Activated CD4-positive, alpha-beta T cell treated with anti-CD3 and anti-CD28 coated beads, Interleukin-2, amount 10 ng/mL, durations not matched to agents 7 days and 5 days (primary cell): Measurements from ENCODE around the gene NLGN1. TPM values are rescaled to one million over a fixed set of nuclear protein-coding genes. Genes with fewer than 3 reads are reported as not detected.
"Not testable (repeated sequence)": the region's sequence is repeated elsewhere in the genome, so short reads cannot be mapped to it uniquely, and the experiment has no call there.

Experiments
- CTCF ChIA-PET: fragments of 350-600 bp; sonication (Branson Sonifier 250); formaldehyde crosslinking; loops from one replicate; lab custom pipeline; 2021; ENCODE audit warnings: antibody characterized with exemption; lab: Charles Lee
- POLR2A ChIA-PET: fragments of 350-600 bp; sonication (Branson Sonifier 250); formaldehyde crosslinking; loops from one replicate; lab custom pipeline; 2021; ENCODE audit warnings: antibody characterized with exemption; lab: Charles Lee
- DNase-seq: peaks from one replicate; pipeline ENCODE4 v3.0.0-alpha.2; 2020
- H3K27ac Mint-ChIP-seq: one replicate; pipeline ENCODE4 v1.8.0; 2021; ENCODE audit warnings: mild to moderate bottlenecking, moderate library complexity, mixed read lengths
- H3K27me3 Mint-ChIP-seq: one replicate; pipeline ENCODE4 v1.8.0; 2021; ENCODE audit warnings: mixed read lengths
- H3K36me3 Mint-ChIP-seq: one replicate; pipeline ENCODE4 v1.8.0; 2021; ENCODE audit warnings: low read depth, mixed read lengths
- H3K4me1 Mint-ChIP-seq: one replicate; pipeline ENCODE4 v1.8.0; 2021; ENCODE audit warnings: mixed read lengths
- H3K4me3 Mint-ChIP-seq: one replicate; pipeline ENCODE4 v1.8.0; 2021; ENCODE audit warnings: mild to moderate bottlenecking, moderate library complexity, mixed read lengths
- H3K9me3 Mint-ChIP-seq: one replicate; pipeline ENCODE4 v1.8.0; 2021; ENCODE audit warnings: mixed read lengths
- total RNA-seq, 2 experiments: library from RNA; stranded (reverse); gene quantifications; one replicate each; pipeline ENCODE4 v1.2.3, GENCODE V29; 2021

The NLGN1 gene
- total RNA-seq, 2 experiments from 2014 or later: not detected

GRCh38 chr3:173588556-173588955 lies 191.0 kb downstream of the NLGN1 start:
- ChIA-PET CTCF (no interaction called here), POLR2A (no interaction called here)
- Mint-ChIP-seq H3K4me1 (peaks cover 6% of the 10 kb centered on the region), H3K36me3 (no peaks in the 10 kb centered on the region), H3K27ac (no peak overlapping the region), H3K9me3 (no peaks in the 10 kb centered on the region), H3K4me3 (no peak overlapping the region), H3K27me3 (peaks cover 21% of the 10 kb centered on the region)
- no peak for DNase-seq

- CTCF ChIA-PET: no interaction called here
- no peak overlapping the region for H3K4me3 Mint-ChIP-seq
These were observed 191.6 kb downstream of the NLGN1 start for GRCh38 chr3:173589116-173589515.

GRCh38 chr3:173591401-173591800 lies 193.9 kb downstream of the NLGN1 start:
- Mint-ChIP-seq H3K9me3 (no peaks in the 10 kb centered on the region), H3K27ac (no peak overlapping the region), H3K4me1 (no peaks in the 10 kb centered on the region), H3K4me3 (no peak overlapping the region), H3K36me3 (no peaks in the 10 kb centered on the region), H3K27me3 (peaks cover under 1% of the 10 kb centered on the region)
- ChIA-PET CTCF (no interaction called here), POLR2A (no interaction called here)
- no peak for DNase-seq

More at GRCh38 chr3:173589116-173589515, 191.6 kb downstream of the NLGN1 start:
- Mint-ChIP-seq H3K36me3 (no peaks in the 10 kb centered on the region), H3K9me3 (no peaks in the 10 kb centered on the region), H3K27me3 (peaks cover 17% of the 10 kb centered on the region), H3K4me1 (peaks cover 6% of the 10 kb centered on the region), H3K27ac (no peak overlapping the region)
- POLR2A ChIA-PET: no interaction called here
- no peak for DNase-seq

DNA sequence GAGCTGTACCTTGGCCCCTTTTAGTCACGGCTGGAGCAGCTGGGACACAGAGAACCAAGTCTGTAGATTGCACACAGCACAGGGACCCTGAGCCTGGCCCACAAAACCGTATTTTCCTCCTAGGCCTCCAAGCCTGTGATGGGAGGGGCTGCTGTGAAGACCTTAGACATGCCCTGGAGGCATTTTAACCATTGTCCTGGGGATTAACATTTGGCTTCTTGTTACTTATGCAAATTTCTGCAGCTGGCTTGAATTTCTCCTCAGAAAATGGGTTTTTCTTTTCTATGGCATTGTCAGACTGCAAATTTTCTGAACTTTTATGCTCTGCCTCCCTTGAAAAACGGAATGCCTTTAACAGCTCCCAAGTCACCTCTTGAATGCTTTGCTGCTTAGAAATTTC lies 197.3 kb downstream of the NLGN1 start:
- H3K4me1 Mint-ChIP-seq, H3K9me3 Mint-ChIP-seq, H3K27me3 Mint-ChIP-seq, DNase-seq, H3K4me3 Mint-ChIP-seq, H3K27ac Mint-ChIP-seq, POLR2A ChIA-PET, CTCF ChIA-PET, H3K36me3 Mint-ChIP-seq: not testable (repeated sequence)

DNA sequence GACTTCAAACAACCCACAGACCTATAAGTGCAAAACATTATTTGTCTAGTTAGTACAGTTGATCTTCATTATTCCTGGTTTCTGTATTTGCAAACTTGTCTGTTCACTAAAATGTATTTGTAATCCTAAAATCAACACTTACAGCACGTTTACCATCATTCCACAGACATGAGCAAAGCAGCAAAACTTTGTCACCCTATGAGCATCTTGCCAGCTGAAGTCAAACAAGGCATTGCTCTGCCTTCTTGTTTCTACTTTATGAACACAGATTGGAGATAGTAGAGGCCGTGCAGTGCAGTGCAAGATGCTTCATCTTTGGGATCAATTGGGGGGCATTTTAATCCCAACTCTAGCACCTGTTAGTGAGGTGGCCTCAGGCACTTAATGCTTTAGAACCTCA lies 202.1 kb downstream of the NLGN1 start:
- no peak for DNase-seq
- ChIA-PET CTCF (no interaction called here), POLR2A (no interaction called here)
- Mint-ChIP-seq H3K27ac (no peak overlapping the region), H3K9me3 (no peaks in the 10 kb centered on the region), H3K4me1 (no peaks in the 10 kb centered on the region), H3K4me3 (no peak overlapping the region), H3K36me3 (no peaks in the 10 kb centered on the region), H3K27me3 (no peaks in the 10 kb centered on the region)

DNA sequence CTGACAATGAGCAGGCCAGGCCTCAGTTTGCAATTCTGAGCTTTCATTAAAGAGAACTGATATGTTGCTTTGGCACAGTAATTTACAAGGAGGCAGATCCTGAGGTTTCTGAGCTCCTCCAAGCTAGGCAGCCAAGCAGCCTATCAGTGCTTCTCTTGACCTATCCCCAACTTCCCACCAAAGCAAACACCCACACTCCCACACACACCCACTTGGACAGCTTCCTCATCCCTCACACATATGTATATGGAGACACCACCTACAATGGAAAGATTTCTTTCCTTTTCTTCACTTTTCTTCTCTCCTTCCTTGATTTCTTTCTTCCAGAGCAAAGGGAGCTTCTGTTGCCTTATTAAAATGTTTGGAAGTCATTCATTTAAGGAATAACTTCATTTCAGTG lies 217.0 kb downstream of the NLGN1 start:
- DNase-seq: no peak
- Mint-ChIP-seq H3K27ac (no peak overlapping the region), H3K27me3 (no peaks in the 10 kb centered on the region), H3K36me3 (no peaks in the 10 kb centered on the region), H3K4me1 (no peaks in the 10 kb centered on the region), H3K9me3 (no peaks in the 10 kb centered on the region), H3K4me3 (no peak overlapping the region)
- ChIA-PET POLR2A (no interaction called here), CTCF (no interaction called here)

DNA sequence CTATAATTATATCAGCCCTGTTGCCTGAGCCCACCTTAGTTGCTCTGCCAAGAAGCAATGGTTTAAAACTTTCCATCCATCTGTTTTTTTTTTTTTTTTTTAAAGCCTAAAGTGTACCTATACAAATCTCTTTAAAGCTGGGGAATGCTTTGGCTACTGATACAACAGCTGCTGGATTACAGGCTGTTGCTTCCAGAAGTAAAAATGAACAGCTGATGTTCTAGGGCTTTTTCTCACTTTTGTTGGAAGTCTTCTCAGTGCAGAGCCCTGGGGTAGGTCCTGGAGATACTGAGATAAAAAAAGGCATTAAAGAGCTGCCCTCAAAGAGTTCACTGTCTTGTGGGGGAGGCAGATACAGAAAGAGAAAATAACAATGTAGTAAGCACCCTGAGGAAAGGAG lies 218.1 kb downstream of the NLGN1 start:
- no peaks in the 10 kb centered on the region for H3K4me1 Mint-ChIP-seq
- DNase-seq: no peak
- ChIA-PET CTCF (no interaction called here), POLR2A (no interaction called here)
- no peaks in the 10 kb centered on the region for H3K27me3 Mint-ChIP-seq
- H3K27ac Mint-ChIP-seq: no peak overlapping the region
- no peaks in the 10 kb centered on the region for H3K9me3 Mint-ChIP-seq
- H3K36me3 Mint-ChIP-seq: no peaks in the 10 kb centered on the region
- H3K4me3 Mint-ChIP-seq: no peak overlapping the region

GRCh38 chr3:173617490-173617889 lies 219.9 kb downstream of the NLGN1 start:
- no peaks in the 10 kb centered on the region for H3K9me3 Mint-ChIP-seq
- H3K4me1 Mint-ChIP-seq: no peaks in the 10 kb centered on the region
- ChIA-PET POLR2A (no interaction called here), CTCF (no interaction called here)
- H3K27ac Mint-ChIP-seq: no peak overlapping the region
- DNase-seq: no peak
- no peaks in the 10 kb centered on the region for H3K27me3 Mint-ChIP-seq
- no peaks in the 10 kb centered on the region for H3K36me3 Mint-ChIP-seq
- no peak overlapping the region for H3K4me3 Mint-ChIP-seq

DNA sequence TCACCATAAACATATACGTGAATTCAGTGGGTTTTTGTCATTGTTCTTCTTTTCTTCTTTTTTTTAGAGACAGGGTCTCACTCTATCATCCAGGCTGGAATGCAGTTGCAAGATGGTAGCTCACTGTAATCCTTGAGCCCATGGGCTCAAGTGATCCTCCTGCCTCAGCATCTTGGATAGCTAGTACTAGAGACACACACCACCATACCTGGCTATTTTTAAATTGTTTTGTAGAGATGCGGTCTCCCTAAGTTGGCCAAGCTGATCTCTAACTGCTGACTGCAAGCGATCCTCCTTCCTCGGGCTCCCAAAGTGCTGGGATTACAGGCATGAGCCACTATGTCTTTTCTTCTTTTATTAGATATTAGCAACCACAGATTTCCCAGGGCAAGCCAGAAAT lies 220.6 kb downstream of the NLGN1 start:
- Mint-ChIP-seq H3K27me3 (no peaks in the 10 kb centered on the region), H3K4me1 (no peaks in the 10 kb centered on the region), H3K9me3 (no peaks in the 10 kb centered on the region), H3K36me3 (no peaks in the 10 kb centered on the region), H3K4me3 (no peak overlapping the region), H3K27ac (no peak overlapping the region)
- DNase-seq: no peak
- ChIA-PET CTCF (interaction anchor here (0.7 kb wide), 1 partner anchor 10 kb away, joined by 3 read pairs; no protein-coding TSS in a partner anchor), POLR2A (no interaction called here)

- Mint-ChIP-seq H3K27me3 (no peaks in the 10 kb centered on the region), H3K9me3 (no peaks in the 10 kb centered on the region)
- CTCF ChIA-PET: interaction anchor here (0.7 kb wide), 1 partner anchor 9 kb away, joined by 3 read pairs; no protein-coding TSS in a partner anchor
These were observed 221.2 kb downstream of the NLGN1 start for GRCh38 chr3:173618703-173619102.

DNA sequence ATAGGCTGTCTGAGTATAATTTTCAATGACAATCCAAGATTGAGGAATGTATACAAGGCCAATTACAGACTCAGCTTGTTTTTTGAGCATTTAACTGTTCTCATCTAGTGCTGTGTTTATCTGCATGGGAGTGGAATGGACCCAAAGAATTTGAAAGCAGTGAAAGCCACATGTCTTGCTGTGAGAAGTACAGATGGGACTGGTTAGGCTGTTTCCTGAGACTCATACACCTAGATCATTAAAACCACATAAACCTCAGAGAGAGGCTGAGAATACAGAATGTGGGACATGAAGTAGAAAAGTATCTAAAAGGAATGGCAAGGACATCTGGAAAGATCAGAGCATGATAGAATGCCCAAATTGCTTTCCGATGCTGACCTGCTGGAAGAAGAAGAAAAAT lies 224.6 kb downstream of the NLGN1 start:
- DNase-seq: no peak
- H3K27ac Mint-ChIP-seq: no peak overlapping the region
- ChIA-PET POLR2A (no interaction called here), CTCF (interaction anchor here (0.6 to 1.1 kb wide), 2 partner anchors 87 to 385 kb away, joined by 3 read pairs; no protein-coding TSS in a partner anchor)
- no peaks in the 10 kb centered on the region for H3K36me3 Mint-ChIP-seq
- H3K9me3 Mint-ChIP-seq: no peaks in the 10 kb centered on the region
- H3K4me1 Mint-ChIP-seq: no peaks in the 10 kb centered on the region
- H3K27me3 Mint-ChIP-seq: no peaks in the 10 kb centered on the region
- H3K4me3 Mint-ChIP-seq: no peak overlapping the region

More at GRCh38 chr3:173618703-173619102, 221.2 kb downstream of the NLGN1 start:
- Mint-ChIP-seq H3K27ac (no peak overlapping the region), H3K4me3 (no peak overlapping the region), H3K4me1 (no peaks in the 10 kb centered on the region), H3K36me3 (no peaks in the 10 kb centered on the region)
- POLR2A ChIA-PET: no interaction called here
- DNase-seq: no peak

- Mint-ChIP-seq H3K27me3 (no peaks in the 10 kb centered on the region), H3K36me3 (no peaks in the 10 kb centered on the region), H3K4me3 (no peak overlapping the region), H3K4me1 (no peaks in the 10 kb centered on the region), H3K9me3 (no peaks in the 10 kb centered on the region), H3K27ac (no peak overlapping the region)
- DNase-seq: no peak
- CTCF ChIA-PET: no interaction called here
- POLR2A ChIA-PET: no interaction called here
These were observed 226.5 kb downstream of the NLGN1 start for GRCh38 chr3:173624086-173624485.

- no peaks in the 10 kb centered on the region for H3K4me1 Mint-ChIP-seq
- H3K9me3 Mint-ChIP-seq: no peaks in the 10 kb centered on the region
- no peak overlapping the region for H3K4me3 Mint-ChIP-seq
- DNase-seq: no peak
- no peak overlapping the region for H3K27ac Mint-ChIP-seq
- no peaks in the 10 kb centered on the region for H3K36me3 Mint-ChIP-seq
- H3K27me3 Mint-ChIP-seq: no peaks in the 10 kb centered on the region
- CTCF ChIA-PET: no interaction called here
- POLR2A ChIA-PET: no interaction called here
These were observed 233.3 kb downstream of the NLGN1 start for GRCh38 chr3:173630849-173631248.

DNA sequence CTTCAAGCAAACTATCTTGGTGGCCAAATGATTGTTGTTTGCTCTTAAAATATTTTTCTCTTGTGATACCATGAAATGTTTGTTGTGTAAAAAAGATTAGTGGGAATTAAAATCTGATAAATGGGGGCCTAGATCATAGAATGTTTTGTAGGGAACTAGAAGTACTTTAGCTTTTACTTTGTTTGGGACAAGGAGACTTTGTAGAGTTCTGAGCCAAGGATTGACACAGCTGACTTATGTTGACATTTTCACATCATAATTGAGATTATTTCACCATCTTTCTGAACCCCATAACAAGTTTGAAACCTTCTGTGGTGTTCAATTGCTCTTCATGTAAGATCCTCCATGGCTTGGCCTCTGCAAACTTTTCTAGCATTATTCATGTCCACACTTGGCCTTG lies 235.4 kb downstream of the NLGN1 start:
- no peak for DNase-seq
- Mint-ChIP-seq H3K36me3 (no peaks in the 10 kb centered on the region), H3K27ac (no peak overlapping the region), H3K27me3 (no peaks in the 10 kb centered on the region), H3K4me1 (no peaks in the 10 kb centered on the region), H3K9me3 (no peaks in the 10 kb centered on the region), H3K4me3 (no peak overlapping the region)
- POLR2A ChIA-PET: no interaction called here
- CTCF ChIA-PET: no interaction called here
